Measurements from ENCODE around the gene PHYHIPL.
"Not testable (repeated sequence)": the region's sequence is repeated elsewhere in the genome, so short reads cannot be mapped to it uniquely, and the experiment has no call there.

PHYHIPL gene

GRCh38 chr10:59206204-59206720, 29.8 kb downstream of the PHYHIPL start:
- DNase-seq, result no peak

GRCh38 chr10:59212301-59212798, 35.9 kb downstream of the PHYHIPL start:
- no peak for DNase-seq

- DNase-seq, result no peak
These were observed 37.7 kb downstream of the PHYHIPL start for GRCh38 chr10:59214160-59214559.

- no peak for DNase-seq
These were observed 39.9 kb downstream of the PHYHIPL start for GRCh38 chr10:59216178-59216869.

GRCh38 chr10:59222788-59223187, 46.3 kb downstream of the PHYHIPL start:
- DNase-seq, result no peak

DNA sequence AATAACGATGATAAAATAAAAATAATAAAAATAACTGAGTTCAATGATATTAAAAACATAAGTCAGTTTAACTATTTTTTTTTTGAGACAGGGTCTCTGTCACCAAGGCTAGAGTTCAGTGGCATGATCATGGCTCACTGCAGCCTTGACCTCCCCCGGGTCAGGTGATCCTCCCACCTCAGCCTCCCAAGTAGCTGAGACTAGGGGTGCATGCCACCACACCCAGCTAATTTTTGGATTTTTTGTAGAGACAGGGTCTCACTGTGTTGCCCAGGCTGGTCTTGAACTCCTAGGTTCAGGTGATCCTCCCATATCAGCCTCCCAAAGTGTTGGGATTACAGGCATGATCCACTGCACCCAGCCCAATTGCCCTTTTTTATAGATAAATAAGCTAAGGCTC, 47.2 kb downstream of the PHYHIPL start:
- DNase-seq, result not testable (repeated sequence)

DNA sequence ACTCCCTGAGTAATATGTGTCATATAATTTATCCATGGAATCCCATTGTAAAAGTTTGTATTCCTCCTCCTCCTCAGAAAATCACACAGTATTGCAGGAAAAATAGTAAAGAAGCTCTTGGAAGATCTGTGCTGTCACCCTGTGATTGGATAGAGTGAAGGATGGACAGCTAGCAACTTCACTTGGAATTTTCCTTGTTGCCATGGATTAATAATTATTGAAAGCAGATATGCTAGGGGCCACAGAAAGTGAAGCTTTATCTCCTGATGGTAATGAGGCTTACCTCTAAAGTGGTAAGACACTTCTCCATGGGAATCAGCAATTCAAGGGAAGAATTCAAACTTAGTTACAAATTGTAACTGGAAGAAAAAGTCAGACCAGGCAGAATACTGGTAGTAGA, 48.8 kb downstream of the PHYHIPL start:
- no peak for DNase-seq

DNA sequence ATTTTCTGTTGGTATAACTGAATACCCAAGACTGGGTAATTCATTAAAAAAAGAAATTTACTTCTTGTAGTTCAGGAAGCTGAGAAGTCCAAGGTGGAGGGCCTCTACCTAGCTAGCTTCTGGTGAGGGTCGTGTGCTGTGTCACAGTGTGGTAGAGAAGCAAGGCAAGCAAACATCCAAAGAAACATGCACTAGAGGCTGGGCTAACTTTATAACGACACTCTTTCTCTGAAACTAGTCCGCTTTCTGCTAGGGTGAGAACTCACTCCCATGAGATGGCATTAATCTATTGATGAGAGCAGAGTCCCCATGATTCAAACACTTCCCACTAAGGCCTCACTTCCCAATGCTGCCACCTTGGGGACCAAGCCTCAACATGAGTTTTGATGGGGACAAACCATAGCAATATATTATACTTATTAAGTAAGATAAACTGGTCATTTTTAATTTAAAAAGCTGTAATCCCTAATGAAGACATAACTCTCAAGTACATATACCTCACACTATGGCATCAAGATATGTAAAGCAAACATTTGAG, 50.8 kb downstream of the PHYHIPL start:
- no peak for DNase-seq

- no peak for DNase-seq
These were observed 53.0 kb downstream of the PHYHIPL start for GRCh38 chr10:59229441-59229840.

- DNase-seq, result no peak
These were observed 57.8 kb downstream of the PHYHIPL start for GRCh38 chr10:59234194-59234593.

GRCh38 chr10:59234816-59235429, 58.5 kb downstream of the PHYHIPL start:
- no peak for DNase-seq

DNA sequence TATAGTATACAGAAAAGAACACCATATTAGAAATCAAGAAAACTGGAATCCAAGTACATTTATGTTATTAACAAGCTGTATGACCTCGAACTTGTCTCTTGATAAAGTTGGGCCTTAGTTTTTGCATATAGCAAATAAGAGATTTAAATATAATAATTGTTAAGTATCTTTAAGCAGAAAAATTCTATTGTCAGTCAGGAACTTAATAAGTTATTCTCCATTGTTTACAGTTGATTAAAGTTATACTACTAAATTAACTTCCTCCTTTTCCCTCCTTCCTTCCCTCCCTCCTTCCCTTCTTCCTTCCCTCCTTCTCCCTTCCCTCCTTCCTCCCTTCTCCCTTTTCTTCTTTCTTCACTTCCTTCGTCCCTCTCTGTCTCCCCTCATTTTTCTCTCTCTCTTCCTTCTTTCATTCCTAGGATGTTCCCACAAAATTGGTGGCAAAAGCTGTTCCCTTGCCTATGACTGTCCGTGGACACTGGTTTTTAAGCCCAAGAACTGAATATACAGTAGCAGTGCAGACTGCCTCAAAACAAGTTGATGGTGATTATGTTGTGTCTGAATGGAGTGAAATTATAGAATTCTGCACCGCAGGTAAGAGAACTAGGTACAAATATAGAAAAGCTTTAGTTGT, 59.7 kb downstream of the PHYHIPL start:
- DNase-seq, result no peak

GRCh38 chr10:59237775-59238174, 61.3 kb downstream of the PHYHIPL start:
- no peak for DNase-seq

DNA sequence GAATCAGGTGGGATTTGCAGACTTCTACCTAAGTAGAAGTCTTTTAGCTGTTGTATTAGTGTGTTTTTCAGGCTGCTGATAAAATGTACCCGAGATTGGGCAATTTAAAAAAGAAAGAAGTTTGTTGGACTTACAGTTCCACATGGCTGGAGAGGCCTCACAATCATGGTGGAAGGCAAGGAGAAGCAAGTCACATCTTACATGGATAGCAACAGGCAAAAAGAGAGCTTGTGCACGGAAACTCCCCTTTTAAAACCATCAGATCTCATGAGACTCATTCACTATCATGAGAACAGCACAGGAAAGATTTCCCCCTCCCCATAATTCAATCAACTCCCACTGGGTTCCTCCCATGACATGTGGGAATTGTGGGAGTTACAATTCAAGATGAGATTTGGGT, 62.7 kb downstream of the PHYHIPL start:
- DNase-seq, result not testable (repeated sequence)

DNA sequence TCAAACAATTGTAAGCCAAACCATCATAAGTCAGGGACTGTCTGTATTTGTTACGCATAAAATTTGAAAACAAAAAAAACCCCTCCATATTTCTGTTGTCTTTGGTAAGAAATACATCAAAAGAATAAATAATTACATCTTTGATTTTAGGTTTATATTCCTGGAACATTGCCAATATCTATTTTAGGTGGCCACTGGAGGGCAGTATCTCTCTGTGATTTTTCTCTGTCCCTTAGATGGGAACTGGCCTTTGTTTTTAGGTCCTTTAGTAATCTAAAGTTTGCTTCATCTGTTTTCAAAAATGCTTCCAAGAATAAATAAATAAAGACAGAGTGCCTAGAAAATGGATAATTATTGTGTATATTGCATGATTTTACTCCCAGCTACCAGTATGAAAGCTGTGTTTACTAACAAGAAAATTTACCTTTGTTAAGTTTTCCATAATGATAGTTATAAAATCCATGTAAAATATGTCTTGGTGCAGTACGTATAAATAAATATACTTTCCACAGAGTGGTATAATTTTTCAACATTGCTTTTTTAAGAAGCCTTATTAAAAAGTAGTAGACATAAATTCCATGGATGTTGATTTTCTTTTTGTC, 64.2 kb downstream of the PHYHIPL start:
- no peak for DNase-seq

DNA sequence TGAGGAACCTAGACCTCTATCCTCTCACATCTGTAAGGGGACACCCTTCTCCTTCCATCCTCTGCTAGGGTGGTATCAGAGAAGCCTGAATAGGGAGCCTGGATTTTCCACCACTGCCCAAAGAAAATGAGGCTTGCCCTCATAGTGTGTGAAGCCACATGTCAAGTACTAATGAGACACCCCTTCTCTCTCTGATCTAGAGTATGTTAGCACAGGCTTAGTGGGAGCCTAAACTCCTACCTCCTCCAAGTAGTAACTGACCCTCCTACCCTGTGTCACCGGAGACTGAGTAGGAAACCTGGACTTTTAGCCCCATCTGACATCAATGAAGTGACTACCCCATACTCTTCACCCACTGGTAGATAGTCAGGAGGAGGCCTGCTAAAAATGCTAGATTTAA, 65.6 kb downstream of the PHYHIPL start:
- no peak for DNase-seq

- DNase-seq, result no peak
These were observed 66.5 kb downstream of the PHYHIPL start for GRCh38 chr10:59242991-59243390.

- no peak for DNase-seq
These were observed 67.3 kb downstream of the PHYHIPL start for GRCh38 chr10:59243611-59244195.

DNA sequence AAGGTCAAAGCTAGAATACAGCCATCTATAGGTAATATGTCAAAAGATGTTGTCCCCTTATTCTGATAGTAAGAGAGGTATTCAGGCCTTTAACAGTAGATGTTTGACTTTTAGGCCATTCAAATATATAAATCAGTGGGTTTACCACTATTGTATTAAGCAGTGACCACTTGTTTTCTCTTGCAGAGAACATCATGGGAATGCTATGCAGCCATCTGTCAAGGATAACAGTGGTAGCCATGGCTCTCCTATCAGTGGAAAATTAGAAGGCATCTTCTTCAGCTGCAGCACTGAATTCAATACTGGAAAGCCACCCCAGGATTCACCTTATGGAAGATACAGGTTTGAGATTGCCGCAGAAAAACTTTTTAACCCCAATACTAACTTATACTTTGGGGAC, 68.4 kb downstream of the PHYHIPL start:
- DNase-seq, result no peak

GRCh38 chr10:59245686-59246085, 69.2 kb downstream of the PHYHIPL start:
- DNase-seq, result no peak

GRCh38 chr10:59252491-59252890, 76.0 kb downstream of the PHYHIPL start:
- DNase-seq, result no peak

- DNase-seq, result no peak
These were observed 79.0 kb downstream of the PHYHIPL start for GRCh38 chr10:59255463-59255862.

DNA sequence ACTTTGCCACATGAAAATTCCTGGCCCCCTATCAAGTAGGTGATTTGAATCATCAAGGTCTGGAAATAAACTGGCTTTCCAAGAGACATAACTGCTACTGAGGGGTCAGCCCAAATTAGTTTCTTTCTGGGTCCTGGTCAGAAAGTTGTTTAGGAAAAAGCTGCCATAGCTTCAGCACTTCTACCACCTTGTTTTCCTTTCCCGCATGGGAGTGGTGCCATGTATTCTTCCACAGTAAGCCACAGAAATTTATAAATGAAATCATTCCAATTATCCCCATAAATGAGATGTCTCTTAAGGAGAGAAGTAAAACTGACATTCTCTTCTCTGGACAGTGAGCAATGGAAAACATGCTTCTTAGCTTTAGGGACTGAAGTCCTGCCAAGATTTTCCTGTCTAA, 80.8 kb downstream of the PHYHIPL start:
- no peak for DNase-seq

Measured in DMS 273 treated with DMSO at 0.1 percent for 48 hours (cell line).